CD4-positive, alpha-beta T cell treated with Interleukin-2 at 100 ng/mL for 4 hours (primary cell): Measurements from ENCODE around the gene STX1A.
"Not testable (repeated sequence)": the region's sequence is repeated elsewhere in the genome, so short reads cannot be mapped to it uniquely, and the experiment has no call there.

Experiments used
- DNase-seq: peaks from one replicate; pipeline ENCODE4 v3.0.0-alpha.2; 2020; ENCODE audit warnings: low spot score

The STX1A gene

GRCh38 chr7:73682745-73683055 lies 36.8 kb downstream of the STX1A start:
- DNase-seq = no peak

- DNase-seq = no peak
Observed at GRCh38 chr7:73681031-73681430, 38.4 kb downstream of the STX1A start.

GRCh38 chr7:73680501-73680900 lies 39.0 kb downstream of the STX1A start:
- no peak for DNase-seq

DNA sequence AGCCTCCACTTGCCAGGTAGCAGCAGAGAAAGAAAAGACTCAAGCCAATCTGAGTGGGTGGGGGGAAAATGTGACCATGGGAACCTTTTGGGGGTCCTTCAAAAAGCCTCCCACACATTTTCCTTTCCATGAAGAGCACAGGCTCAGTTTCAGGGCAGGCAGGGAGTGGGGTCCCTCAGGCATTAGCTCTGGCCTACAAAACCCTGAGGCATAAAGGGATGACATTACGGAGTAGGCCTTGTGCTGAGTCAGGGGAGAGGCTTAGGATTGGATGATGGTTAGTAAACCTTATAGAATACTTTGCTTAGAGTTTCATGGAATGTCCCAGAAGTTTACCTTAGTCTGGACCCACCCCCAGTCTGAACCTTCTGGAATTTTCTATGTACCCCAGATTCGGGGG lies 39.8 kb downstream of the STX1A start:
- no peak for DNase-seq

GRCh38 chr7:73678862-73679261 lies 40.6 kb downstream of the STX1A start:
- no peak for DNase-seq

DNA sequence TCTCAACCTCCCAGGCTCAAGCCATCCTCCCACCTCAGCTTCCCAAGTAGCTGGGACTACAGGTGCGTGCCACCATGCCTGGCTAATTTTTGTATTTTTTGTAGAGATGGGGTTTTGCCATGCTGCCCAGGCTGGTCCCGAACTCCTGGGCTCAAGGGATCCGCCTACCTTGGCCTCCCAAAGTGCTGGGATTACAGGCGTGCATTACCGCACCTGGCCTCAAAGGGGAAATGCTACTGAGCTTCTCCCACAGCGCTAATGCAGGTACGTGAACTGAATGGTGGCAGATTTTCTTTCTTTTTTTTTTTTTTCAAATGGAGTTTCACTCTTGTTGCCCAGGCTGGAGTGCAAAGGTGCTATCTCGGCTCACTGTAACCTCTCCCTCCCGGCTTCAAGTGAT lies 43.4 kb downstream of the STX1A start:
- DNase-seq = not testable (repeated sequence)

DNA sequence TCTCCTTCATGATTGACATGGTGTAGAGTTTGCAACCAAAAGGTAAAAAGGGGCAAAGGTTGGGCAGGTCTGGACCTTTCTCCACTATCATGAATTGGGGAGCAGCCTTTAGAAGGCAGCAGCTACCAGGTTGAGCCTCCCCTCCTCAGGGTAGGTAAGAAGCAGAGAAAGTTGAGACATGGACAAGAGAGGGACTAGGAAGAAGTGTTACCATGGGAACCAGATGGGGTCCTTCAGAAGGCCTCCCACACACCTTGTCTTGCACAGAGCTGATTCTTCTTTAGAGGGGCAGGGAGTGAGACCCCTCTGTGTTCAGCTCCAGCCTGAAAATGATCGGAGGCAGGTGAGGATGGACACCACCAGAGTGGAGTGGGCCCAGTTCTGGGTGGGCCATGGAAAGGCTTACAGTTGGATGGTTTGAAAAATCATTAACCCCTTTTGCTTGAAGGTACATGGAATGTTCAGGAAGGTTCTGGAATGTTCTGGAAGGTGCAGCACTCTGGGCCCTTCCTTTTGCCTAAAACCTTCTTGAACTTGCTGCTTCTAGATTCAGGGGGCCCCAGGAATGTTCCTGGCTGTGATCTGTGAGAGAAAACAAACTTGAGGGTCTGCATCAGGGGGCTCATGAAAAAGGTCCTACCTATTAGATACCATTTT lies 44.9 kb downstream of the STX1A start:
- no peak for DNase-seq

DNA sequence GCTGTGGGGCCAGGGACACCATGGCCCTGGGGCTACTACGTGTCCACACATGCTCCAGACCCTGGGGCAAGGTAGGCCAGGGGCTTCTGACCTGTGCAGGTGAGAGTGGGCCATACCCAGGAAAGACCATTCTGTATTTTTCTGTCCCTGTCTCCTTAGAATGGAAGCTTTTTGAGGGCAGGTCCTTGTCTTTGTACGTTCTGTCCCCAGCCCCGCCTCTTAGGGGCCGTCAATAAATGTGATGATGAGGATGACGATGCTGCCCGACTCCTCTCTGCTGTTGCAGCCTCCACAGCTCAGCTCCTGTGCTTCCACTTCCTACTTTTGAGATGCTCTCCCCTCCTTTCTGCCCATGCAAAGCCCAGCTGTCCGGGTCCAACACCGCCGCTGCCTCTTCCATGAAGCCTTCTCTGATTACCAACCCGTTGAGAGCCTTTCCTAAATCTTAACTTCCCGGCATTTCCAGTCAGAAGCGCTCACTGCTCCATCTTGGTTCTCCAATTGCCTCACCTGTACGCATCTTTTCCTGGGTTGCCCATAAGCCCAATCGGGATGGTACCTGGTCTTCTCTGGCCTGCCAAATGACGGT lies 47.5 kb downstream of the STX1A start:
- no peak for DNase-seq

- no peak for DNase-seq
Observed at GRCh38 chr7:73671322-73671661, 48.2 kb downstream of the STX1A start.

GRCh38 chr7:73669858-73670385 lies 49.5 kb downstream of the STX1A start:
- no peak for DNase-seq

- no peak for DNase-seq
Observed at GRCh38 chr7:73669288-73669701, 50.2 kb downstream of the STX1A start.

- no peak for DNase-seq
Observed at GRCh38 chr7:73668886-73669230, 50.6 kb downstream of the STX1A start.

- DNase-seq = no peak
Observed at GRCh38 chr7:73668103-73668885, 51.2 kb downstream of the STX1A start.

DNA sequence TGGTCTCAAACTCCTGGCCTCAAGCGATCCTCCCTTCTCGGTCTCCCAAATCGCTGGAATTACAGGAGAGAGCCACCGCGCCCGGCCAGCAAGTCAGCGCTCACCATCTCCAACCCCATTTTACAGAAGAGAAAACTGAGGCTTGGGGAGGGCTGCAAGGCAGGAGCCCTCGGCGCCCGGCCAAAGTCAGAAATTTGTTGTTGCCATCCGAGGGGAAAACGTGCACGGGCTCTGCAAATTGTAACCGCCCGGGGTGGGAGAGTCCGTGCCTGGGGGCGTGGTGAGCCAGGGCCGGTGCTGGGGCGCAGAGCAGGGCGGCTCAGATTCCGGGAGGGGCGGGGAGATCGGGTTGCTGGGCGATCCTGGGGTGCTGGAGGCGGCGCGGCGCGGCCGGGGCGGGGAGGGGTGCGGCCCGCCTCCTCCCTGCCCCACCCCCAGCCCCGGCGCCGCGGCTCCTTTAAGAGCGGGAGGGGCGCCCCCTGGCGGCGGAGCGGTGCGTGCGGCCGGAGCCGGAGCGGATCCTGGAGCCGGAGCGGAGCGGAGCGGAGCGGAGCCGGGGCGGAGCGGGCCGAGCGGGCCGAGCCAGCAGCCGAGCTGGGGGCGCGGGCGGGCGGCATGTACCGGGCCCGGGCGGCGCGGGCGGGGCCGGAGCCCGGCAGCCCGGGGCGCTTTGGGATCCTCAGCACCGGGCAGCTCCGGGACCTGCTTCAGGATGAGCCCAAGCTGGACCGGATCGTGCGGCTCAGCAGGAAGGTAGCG lies 51.9 kb downstream of the STX1A start, which contains the start of gene VPS37D:
Gene VPS37D (plus strand): TSS at position 488 of the 759 bp plus-strand sequence. CDS start 128 bp downstream, at position 616.
- peak; percentile 93 for DNase-seq

- DNase-seq = no peak
Observed at GRCh38 chr7:73663033-73663432, 56.4 kb downstream of the STX1A start.

GRCh38 chr7:73660594-73660993 lies 58.9 kb downstream of the STX1A start:
- not testable (repeated sequence) for DNase-seq

- DNase-seq = no peak
Observed at GRCh38 chr7:73659983-73660382, 59.5 kb downstream of the STX1A start.

DNA sequence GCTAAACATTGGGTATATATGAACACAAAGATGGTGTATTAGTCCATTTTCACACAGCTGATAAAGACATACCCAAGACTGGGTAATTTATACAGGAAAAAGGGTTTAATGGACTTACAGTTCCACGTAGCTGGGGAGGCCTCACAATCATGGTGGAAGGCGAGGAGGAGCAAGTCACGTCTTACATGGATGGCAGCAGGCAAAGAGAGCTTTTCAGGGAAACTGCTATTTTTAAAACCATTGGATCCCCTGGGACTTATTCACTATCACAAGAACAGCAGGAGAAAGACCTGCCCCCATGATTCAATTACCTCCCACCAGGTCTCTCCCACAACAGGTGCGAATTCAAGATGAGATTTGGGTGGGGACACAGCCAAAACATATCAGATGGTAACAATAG lies 64.2 kb downstream of the STX1A start:
- not testable (repeated sequence) for DNase-seq

DNA sequence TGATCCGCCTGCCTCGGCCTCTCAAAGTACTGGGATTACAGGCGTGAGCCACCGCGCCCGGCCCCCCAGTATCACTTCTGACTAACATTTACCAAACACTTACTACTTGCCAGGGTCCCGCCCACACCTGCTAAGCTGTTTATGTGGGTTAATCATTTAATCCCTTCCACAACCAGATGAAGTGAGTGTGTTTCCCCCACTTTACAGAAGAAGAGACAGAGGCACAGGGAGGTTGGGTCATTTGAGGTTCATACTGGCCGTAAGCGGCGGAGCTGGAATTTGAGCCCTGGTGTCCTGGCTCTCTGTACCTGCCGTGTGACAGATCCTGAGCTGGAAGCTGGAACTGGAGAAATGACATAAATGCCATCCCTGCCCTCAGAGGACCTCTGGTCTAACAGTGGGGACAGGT lies 66.9 kb downstream of the STX1A start:
- DNase-seq = no peak

DNA sequence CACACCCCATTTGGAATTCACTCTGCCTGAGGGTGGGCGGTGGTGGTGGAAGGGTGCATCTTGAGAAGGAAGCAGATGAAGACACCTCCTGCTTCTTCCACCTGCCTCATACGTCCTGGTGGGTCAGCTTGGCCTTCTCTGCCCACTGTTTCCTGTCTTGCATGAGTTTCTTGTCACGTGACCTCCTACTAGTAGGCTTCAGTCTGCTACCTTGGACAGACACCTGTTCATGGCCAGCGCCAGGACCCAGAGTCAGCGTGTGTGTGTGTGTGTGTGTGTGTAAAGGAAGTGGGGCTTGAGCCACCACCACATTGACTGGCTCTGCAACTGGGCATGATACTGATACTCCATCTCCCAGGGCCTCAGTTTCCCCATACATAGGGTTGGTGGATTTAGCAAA lies 68.9 kb downstream of the STX1A start:
- DNase-seq = no peak

DNA sequence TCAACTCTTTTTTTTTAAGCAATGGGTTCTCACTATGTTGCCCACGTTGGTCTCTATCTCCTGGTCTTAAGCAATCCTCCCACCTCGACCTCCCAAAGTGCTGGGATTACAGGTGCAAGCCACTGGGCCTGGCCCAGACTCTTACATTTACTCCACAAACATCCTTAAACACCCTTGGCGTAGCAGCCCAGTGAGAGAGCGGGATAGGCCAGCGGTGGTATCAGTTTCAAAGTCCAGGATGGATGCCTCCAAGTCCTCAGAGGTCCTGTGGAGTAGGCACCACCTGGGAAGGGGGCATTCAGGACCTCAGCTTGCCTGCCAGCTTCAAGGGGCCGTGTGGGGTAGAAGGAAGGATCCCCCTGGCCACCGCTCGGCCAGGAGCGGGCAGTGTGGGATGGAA lies 69.9 kb downstream of the STX1A start:
- no peak for DNase-seq
